ENCODE measurements around the gene NUDT16L1.

DNA sequence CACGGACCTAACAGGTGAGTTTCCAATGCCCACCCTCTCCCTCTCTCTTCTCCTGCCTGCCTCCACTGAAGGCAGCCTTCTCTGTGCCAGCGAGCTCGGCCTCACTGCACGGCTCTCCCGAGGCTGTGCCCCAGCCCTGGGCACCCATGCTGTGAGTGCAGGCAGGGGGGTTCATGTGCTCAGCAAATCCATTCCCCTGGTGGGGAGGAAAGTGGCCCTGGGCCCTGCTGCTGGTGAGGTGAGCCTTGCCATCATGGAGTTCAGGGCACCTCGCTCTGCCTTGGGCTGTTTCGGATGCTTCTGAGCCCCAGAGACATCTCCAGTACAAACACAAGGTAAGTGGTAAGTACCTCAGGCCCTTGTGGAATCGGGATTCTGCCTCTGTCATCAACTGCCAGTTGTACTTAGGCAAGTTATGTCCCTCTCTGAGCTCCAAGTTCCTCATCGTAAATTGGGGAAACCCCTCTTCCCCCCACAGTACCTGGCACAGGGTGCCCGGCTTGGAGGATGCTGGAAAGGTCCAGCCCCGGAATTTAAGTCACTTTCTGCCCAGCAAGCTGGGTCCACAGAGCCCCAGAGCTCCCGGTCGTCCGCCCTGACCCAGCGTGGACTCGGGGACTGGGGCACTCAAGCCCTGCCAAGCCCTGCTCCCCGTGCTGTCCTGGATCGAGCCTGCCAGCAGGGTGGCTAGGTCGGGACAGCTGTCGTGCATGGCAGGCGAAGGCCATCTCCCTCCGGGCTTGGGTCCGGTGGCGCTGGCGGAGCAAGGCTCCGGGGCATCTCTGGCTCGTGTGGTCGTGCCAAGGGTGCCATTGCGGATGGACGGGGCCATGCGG, 684 bp upstream of the NUDT16L1 start:
- TF ChIP-seq, protein P1, sequence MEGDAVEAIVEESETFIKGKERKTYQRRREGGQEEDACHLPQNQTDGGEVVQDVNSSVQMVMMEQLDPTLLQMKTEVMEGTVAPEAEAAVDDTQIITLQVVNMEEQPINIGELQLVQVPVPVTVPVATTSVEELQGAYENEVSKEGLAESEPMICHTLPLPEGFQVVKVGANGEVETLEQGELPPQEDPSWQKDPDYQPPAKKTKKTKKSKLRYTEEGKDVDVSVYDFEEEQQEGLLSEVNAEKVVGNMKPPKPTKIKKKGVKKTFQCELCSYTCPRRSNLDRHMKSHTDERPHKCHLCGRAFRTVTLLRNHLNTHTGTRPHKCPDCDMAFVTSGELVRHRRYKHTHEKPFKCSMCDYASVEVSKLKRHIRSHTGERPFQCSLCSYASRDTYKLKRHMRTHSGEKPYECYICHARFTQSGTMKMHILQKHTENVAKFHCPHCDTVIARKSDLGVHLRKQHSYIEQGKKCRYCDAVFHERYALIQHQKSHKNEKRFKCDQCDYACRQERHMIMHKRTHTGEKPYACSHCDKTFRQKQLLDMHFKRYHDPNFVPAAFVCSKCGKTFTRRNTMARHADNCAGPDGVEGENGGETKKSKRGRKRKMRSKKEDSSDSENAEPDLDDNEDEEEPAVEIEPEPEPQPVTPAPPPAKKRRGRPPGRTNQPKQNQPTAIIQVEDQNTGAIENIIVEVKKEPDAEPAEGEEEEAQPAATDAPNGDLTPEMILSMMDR (IDR thresholded peaks at IDR 0.05): no peak
- no peak for TF ChIP-seq POLR2AphosphoS5 (IDR thresholded peaks at IDR 0.05)

Measured in transverse colon (tissue), 4 donors.